GM18951 (cell line): Measurements from ENCODE around the gene TENM4.

ENCODE experiments used
- POLR2A ChIP-seq: IDR thresholded peaks from 4 replicates; pipeline ENCODE4 v1.6.1; 2011; ENCODE audit warnings: mild to moderate bottlenecking; ENCODE audit not compliant: insufficient read length, insufficient read depth; ENCODE audit errors: extremely low read depth
- in situ Hi-C: fragments of 300-500 bp; cut with MboI; formaldehyde crosslinking; loops from one replicate; pipeline ENCODE4 v1.12.0; 2022; ENCODE audit warnings: low sequenced_read_pairs, mixed read lengths, inconsistent platforms; ENCODE audit not compliant: unreplicated experiment

TENM4 gene

GRCh38 chr11:78856211-78856610 is 584.6 kb downstream of the TENM4 start:
- in situ Hi-C loops: loop anchor here (10.0 kb wide), 1 partner anchor 531 kb away; no protein-coding TSS in a partner anchor
- no peak for TF ChIP-seq POLR2A

- no peak for TF ChIP-seq POLR2A
- in situ Hi-C loops: loop anchor here (10.0 kb wide), 1 partner anchor 530 kb away; no protein-coding TSS in a partner anchor
These were observed 585.7 kb downstream of the TENM4 start for GRCh38 chr11:78855116-78855515.

GRCh38 chr11:78853521-78853920 is 587.3 kb downstream of the TENM4 start:
- TF ChIP-seq POLR2A: no peak
- in situ Hi-C loops: loop anchor here (10.0 kb wide), 1 partner anchor 529 kb away; no protein-coding TSS in a partner anchor

GRCh38 chr11:78851878-78852586 is 588.8 kb downstream of the TENM4 start:
- in situ Hi-C loops: loop anchor here (10.0 kb wide), 1 partner anchor 527 kb away; no protein-coding TSS in a partner anchor
- no peak for TF ChIP-seq POLR2A

GRCh38 chr11:78850078-78850477 is 590.8 kb downstream of the TENM4 start:
- in situ Hi-C loops: loop anchor here (10.0 kb wide), 1 partner anchor 525 kb away; no protein-coding TSS in a partner anchor
- TF ChIP-seq POLR2A: no peak

- TF ChIP-seq POLR2A: no peak
- in situ Hi-C loops: no loop called here
These were observed 594.6 kb downstream of the TENM4 start for GRCh38 chr11:78846269-78846668.

GRCh38 chr11:78845496-78845895 is 595.3 kb downstream of the TENM4 start:
- in situ Hi-C loops: no loop called here
- no peak for TF ChIP-seq POLR2A

- in situ Hi-C loops: no loop called here
- no peak for TF ChIP-seq POLR2A
These were observed 599.3 kb downstream of the TENM4 start for GRCh38 chr11:78841456-78842060.

- TF ChIP-seq POLR2A: no peak
- in situ Hi-C loops: no loop called here
These were observed 600.2 kb downstream of the TENM4 start for GRCh38 chr11:78840623-78841022.

- no peak for TF ChIP-seq POLR2A
- in situ Hi-C loops: no loop called here
These were observed 600.6 kb downstream of the TENM4 start for GRCh38 chr11:78840200-78840599.

GRCh38 chr11:78838417-78838816 is 602.4 kb downstream of the TENM4 start:
- TF ChIP-seq POLR2A: no peak
- in situ Hi-C loops: no loop called here

- TF ChIP-seq POLR2A: no peak
- in situ Hi-C loops: no loop called here
These were observed 605.2 kb downstream of the TENM4 start for GRCh38 chr11:78835646-78836045.

GRCh38 chr11:78834886-78835285 is 605.9 kb downstream of the TENM4 start:
- TF ChIP-seq POLR2A: no peak
- in situ Hi-C loops: no loop called here

- TF ChIP-seq POLR2A: no peak
- in situ Hi-C loops: no loop called here
These were observed 607.6 kb downstream of the TENM4 start for GRCh38 chr11:78833237-78833636.
